Smooth muscle cell (in vitro differentiated cells): ENCODE results near the gene NTRK2. TPM values are rescaled to one million over a fixed set of nuclear protein-coding genes. Genes with fewer than 3 reads are reported as not detected.

Experiments
- DNase-seq: peaks from one replicate; lab custom pipeline; 2025; ENCODE audit not compliant: unreplicated experiment; lab: John Stamatoyannopoulos, UW
- H2AFZ ChIP-seq: fragments of 200-600 bp; sonication (generic); 2 replicates; pipeline ENCODE4 v1.6.0; 2016; ENCODE audit warnings: antibody characterized with exemption, low read depth, mild to moderate bottlenecking
- H3F3A ChIP-seq: fragments of 200-600 bp; sonication (generic); 2 replicates; pipeline ENCODE4 v1.6.0; 2017; ENCODE audit warnings: antibody characterized with exemption, low read depth
- H3K27ac ChIP-seq: fragments of 200-600 bp; sonication (generic); 2 replicates; pipeline ENCODE4 v1.5.1; 2016; ENCODE audit warnings: low read depth, mild to moderate bottlenecking
- H3K27me3 ChIP-seq: fragments of 200-600 bp; sonication (generic); 2 replicates; pipeline ENCODE4 v1.6.1; 2016; ENCODE audit warnings: low read depth, mild to moderate bottlenecking
- H3K36me3 ChIP-seq: fragments of 200-600 bp; sonication (generic); 2 replicates; pipeline ENCODE4 v1.5.1; 2016; ENCODE audit warnings: low read depth
- H3K4me1 ChIP-seq: fragments of 200-600 bp; sonication (generic); 2 replicates; pipeline ENCODE4 v1.5.1; 2016; ENCODE audit warnings: low read depth
- H3K4me2 ChIP-seq: fragments of 200-600 bp; sonication (generic); 2 replicates; pipeline ENCODE4 v1.6.0; 2016; ENCODE audit warnings: mild to moderate bottlenecking
- H3K4me3 ChIP-seq: fragments of 200-600 bp; sonication (generic); 2 replicates; pipeline ENCODE4 v1.5.1; 2016; ENCODE audit warnings: mild to moderate bottlenecking
- H3K79me2 ChIP-seq: fragments of 200-600 bp; sonication (generic); 2 replicates; pipeline ENCODE4 v1.6.0; 2016; ENCODE audit warnings: low read depth, mild to moderate bottlenecking
- H3K9ac ChIP-seq: fragments of 200-600 bp; sonication (generic); 2 replicates; pipeline ENCODE4 v1.6.0; 2016; ENCODE audit warnings: low read depth
- H3K9me3 ChIP-seq: fragments of 200-600 bp; sonication (generic); replicated peaks from 2 replicates; pipeline ENCODE4 v1.5.1; 2016; ENCODE audit warnings: low read depth
- H4K20me1 ChIP-seq: fragments of 200-600 bp; sonication (generic); 2 replicates; pipeline ENCODE4 v1.6.0; 2016; ENCODE audit warnings: low read depth
- WGBS: methylation state at CpG from one replicate; pipeline ENCODE4 v1.1.7; 2016; ENCODE audit warnings: low lambda C conversion rate; 5-methylcytosine and 5-hydroxymethylcytosine counted together
- polyA plus RNA-seq: library from polyadenylated mRNA; unstranded; fragments of >200 nt; fragmentation: Nextera tagmentation; extraction: Ambion mirVana; gene quantifications from 2 replicates; pipeline ENCODE4 v1.2.1, GENCODE V29; 2016
- total RNA-seq: library from RNA; depleted of rRNA; stranded (reverse); fragments of >200 nt; gene quantifications from 2 replicates; pipeline ENCODE4 v1.2.3, GENCODE V29; 2014
- TF ChIP-seq, protein P1 (sequence below): fragments of 200-600 bp; sonication (generic); IDR thresholded peaks from 2 replicates; pipeline ENCODE4 v1.5.1; 2017; ENCODE audit warnings: borderline replicate concordance, mild to moderate bottlenecking, antibody characterized with exemption; ENCODE audit not compliant: insufficient read depth, poor library complexity, severe bottlenecking

NTRK2 gene
- total and polyA plus RNA-seq, 2 experiments from 2014 or later, result 1.7 to 3.9 TPM

DNA sequence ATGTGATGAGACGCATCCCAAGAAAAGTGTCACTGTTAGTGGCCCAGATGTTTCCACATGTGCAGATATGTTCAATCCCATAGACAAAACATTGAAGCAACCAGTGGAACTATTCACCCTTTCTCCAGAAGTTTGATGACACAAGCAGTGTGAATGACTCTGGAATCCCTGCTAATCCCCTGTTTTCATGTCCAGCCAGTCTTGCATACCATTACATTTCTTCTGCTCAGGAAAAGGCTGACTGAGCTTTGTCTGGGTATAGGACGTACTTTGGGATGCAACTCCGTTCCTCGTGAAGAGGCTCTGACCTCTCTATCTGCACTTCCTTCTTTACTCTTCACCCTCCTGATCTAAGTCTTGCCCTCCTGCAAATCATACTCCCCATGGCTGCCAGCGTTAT is 172.4 kb downstream of the NTRK2 start:
- Histone ChIP-seq H3K4me2 (peak overlapping the region; percentile 40), H3K4me3 (no peak overlapping the region), H3K27ac (peak overlapping the region; percentile 35), H3K36me3 (no peaks in the 10 kb centered on the region), H3F3A (no peaks in the 10 kb centered on the region), H3K79me2 (no peaks in the 10 kb centered on the region), H3K4me1 (peaks cover 12% of the 10 kb centered on the region), H4K20me1 (no peaks in the 10 kb centered on the region), H3K9ac (no peak overlapping the region), H2AFZ (peak overlapping the region; percentile 5), H3K9me3 (no peaks in the 10 kb centered on the region), H3K27me3 (peaks cover 17% of the 10 kb centered on the region)
- no peak for DNase-seq
- TF ChIP-seq, protein P1, sequence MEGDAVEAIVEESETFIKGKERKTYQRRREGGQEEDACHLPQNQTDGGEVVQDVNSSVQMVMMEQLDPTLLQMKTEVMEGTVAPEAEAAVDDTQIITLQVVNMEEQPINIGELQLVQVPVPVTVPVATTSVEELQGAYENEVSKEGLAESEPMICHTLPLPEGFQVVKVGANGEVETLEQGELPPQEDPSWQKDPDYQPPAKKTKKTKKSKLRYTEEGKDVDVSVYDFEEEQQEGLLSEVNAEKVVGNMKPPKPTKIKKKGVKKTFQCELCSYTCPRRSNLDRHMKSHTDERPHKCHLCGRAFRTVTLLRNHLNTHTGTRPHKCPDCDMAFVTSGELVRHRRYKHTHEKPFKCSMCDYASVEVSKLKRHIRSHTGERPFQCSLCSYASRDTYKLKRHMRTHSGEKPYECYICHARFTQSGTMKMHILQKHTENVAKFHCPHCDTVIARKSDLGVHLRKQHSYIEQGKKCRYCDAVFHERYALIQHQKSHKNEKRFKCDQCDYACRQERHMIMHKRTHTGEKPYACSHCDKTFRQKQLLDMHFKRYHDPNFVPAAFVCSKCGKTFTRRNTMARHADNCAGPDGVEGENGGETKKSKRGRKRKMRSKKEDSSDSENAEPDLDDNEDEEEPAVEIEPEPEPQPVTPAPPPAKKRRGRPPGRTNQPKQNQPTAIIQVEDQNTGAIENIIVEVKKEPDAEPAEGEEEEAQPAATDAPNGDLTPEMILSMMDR, result no peak
- 22% methylated on average over 5 of the region's 5 CpGs for WGBS

DNA sequence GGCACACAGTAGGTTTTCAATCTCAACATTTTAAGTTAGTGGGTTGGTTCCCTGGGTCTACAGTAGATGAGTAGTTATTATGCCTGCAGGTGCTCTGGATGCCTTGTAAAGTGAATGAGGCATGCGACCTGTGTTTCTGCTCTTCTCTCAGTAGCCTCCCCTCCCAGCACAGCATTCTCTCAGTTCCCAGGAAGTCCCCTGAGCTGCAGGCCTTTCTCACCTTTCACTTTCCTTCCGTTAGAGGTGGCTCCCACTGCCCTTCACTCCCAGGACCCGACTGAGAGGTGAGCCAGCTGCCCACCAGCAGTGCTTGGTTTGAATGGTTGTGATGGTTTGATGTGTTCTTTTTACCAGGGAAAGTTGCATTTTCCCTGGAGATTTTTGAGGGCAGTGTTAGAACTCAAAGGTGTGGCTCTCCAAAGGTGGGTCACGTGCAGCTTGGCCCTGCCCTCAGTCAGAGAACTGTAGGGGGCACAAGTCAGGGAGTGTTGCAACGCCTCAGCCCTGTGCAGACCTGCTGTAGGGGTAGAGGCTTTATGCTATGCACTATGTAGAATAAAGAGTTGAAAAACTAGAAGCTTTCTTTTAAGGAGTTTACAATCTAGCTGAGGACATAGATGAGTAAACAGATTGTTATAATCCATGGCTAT is 173.8 kb downstream of the NTRK2 start:
- no peak overlapping the region for H3K4me2 ChIP-seq
- peaks cover 12% of the 10 kb centered on the region for H3K4me1 ChIP-seq
- DNase-seq, result no peak
- H3K36me3 ChIP-seq, result no peaks in the 10 kb centered on the region
- H3K9ac ChIP-seq, result no peak overlapping the region
- peaks cover 3% of the 10 kb centered on the region for H3K27me3 ChIP-seq
- TF ChIP-seq, protein P1, result no peak
- H4K20me1 ChIP-seq, result no peaks in the 10 kb centered on the region
- no peak overlapping the region for H2AFZ ChIP-seq
- H3K27ac ChIP-seq, result no peak overlapping the region
- H3K9me3 ChIP-seq, result no peaks in the 10 kb centered on the region
- 79% methylated on average over 5 of the region's 5 CpGs for WGBS
- H3F3A ChIP-seq, result no peaks in the 10 kb centered on the region
- no peaks in the 10 kb centered on the region for H3K79me2 ChIP-seq
- H3K4me3 ChIP-seq, result no peak overlapping the region

- H3F3A ChIP-seq, result no peaks in the 10 kb centered on the region
- no peak overlapping the region for H3K27ac ChIP-seq
- no peak overlapping the region for H3K4me2 ChIP-seq
- H3K9me3 ChIP-seq, result no peaks in the 10 kb centered on the region
- peaks cover 6% of the 10 kb centered on the region for H3K4me1 ChIP-seq
- H4K20me1 ChIP-seq, result no peaks in the 10 kb centered on the region
- no peaks in the 10 kb centered on the region for H3K79me2 ChIP-seq
- H2AFZ ChIP-seq, result no peak overlapping the region
- DNase-seq, result no peak
- TF ChIP-seq, protein P1, result no peak
- H3K4me3 ChIP-seq, result no peak overlapping the region
- H3K9ac ChIP-seq, result no peak overlapping the region
- 81% methylated on average over 7 of the region's 7 CpGs for WGBS
- no peaks in the 10 kb centered on the region for H3K36me3 ChIP-seq
- H3K27me3 ChIP-seq, result no peaks in the 10 kb centered on the region
These were observed 176.7 kb downstream of the NTRK2 start for GRCh38 chr9:84845956-84846900.
